SK-N-SH (cell line): Measurements from ENCODE around the gene ATP7B.

Source experiments
- CTCF ChIP-seq: fragments of 200-600 bp; sonication (generic); IDR thresholded peaks from 2 replicates; pipeline ENCODE4 v1.6.1; 2017; ENCODE audit warnings: antibody characterized with exemption, mild to moderate bottlenecking, moderate library complexity
- POLR2AphosphoS5 ChIP-seq: IDR thresholded peaks from 2 replicates; pipeline ENCODE4 v1.6.1; 2012; ENCODE audit warnings: low read depth, low read length
- RAD21 ChIP-seq: IDR thresholded peaks from 2 replicates; pipeline ENCODE4 v1.6.1; 2012; ENCODE audit warnings: mild to moderate bottlenecking, low read length
- REST ChIP-seq: IDR thresholded peaks from 2 replicates; pipeline ENCODE4 v1.6.1; 2012; ENCODE audit warnings: mild to moderate bottlenecking, low read depth, low read length, moderate library complexity

- TF ChIP-seq RAD21 = no peak
- no peak for TF ChIP-seq CTCF
- TF ChIP-seq REST = no peak
- TF ChIP-seq POLR2AphosphoS5 = no peak
These were observed 14.1 kb downstream of the ATP7B start for GRCh38 chr13:51997186-51997585.
